GM23338 (cell line): Measurements from ENCODE around the gene INTS6. TPM values are rescaled to one million over a fixed set of nuclear protein-coding genes. Genes with fewer than 3 reads are reported as not detected.
A peak's percentile ranks its signal among the peaks of the same experiment; 100 is the strongest.

Source experiments
- ATAC-seq: fragments of 200-7000 bp; cut with Tn5 transposase; 3 replicates; pipeline ENCODE4 v1.9.1; 2020
- DNase-seq: peaks from one replicate; pipeline ENCODE4 v3.0.0-alpha.2; 2015; ENCODE audit warnings: low spot score
- H2AFZ ChIP-seq: fragments of 200-600 bp; sonication (generic); 2 replicates; pipeline ENCODE4 v1.8.0; 2016; ENCODE audit warnings: antibody characterized with exemption, mild to moderate bottlenecking, moderate library complexity
- H3F3A ChIP-seq: fragments of 200-600 bp; sonication (generic); replicated peaks from 2 replicates; pipeline ENCODE4 v1.8.0; 2017; ENCODE audit warnings: antibody characterized with exemption, mixed run types, low read depth
- H3K27ac ChIP-seq: fragments of 200-600 bp; sonication (generic); 2 replicates; pipeline ENCODE4 v1.6.1; 2016; ENCODE audit warnings: low read depth
- H3K27me3 ChIP-seq: fragments of 200-600 bp; sonication (generic); 2 replicates; pipeline ENCODE4 v1.8.0; 2016; ENCODE audit warnings: mild to moderate bottlenecking, mixed run types, moderate library complexity; ENCODE audit not compliant: insufficient read depth
- H3K36me3 ChIP-seq: fragments of 200-600 bp; sonication (generic); 2 replicates; pipeline ENCODE4 v1.8.0; 2016; ENCODE audit warnings: mild to moderate bottlenecking; ENCODE audit not compliant: insufficient read depth
- H3K4me1 ChIP-seq: fragments of 200-600 bp; sonication (generic); 2 replicates; pipeline ENCODE4 v1.8.0; 2016; ENCODE audit warnings: mild to moderate bottlenecking, moderate library complexity; ENCODE audit not compliant: insufficient read depth
- H3K4me2 ChIP-seq: fragments of 200-600 bp; sonication (generic); 2 replicates; pipeline ENCODE4 v1.7.1; 2017; ENCODE audit warnings: mixed run types
- H3K4me3 ChIP-seq: fragments of 200-600 bp; sonication (generic); 2 replicates; pipeline ENCODE4 v1.6.1; 2016; ENCODE audit warnings: mixed run types
- H3K79me2 ChIP-seq: fragments of 200-600 bp; sonication (generic); replicated peaks from 2 replicates; pipeline ENCODE4 v1.8.0; 2017; ENCODE audit warnings: mild to moderate bottlenecking; ENCODE audit not compliant: insufficient read depth
- H3K9me2 ChIP-seq: fragments of 200-600 bp; sonication (generic); 2 replicates; pipeline ENCODE4 v1.8.0; 2017; ENCODE audit not compliant: insufficient read depth
- H4K20me1 ChIP-seq: fragments of 200-600 bp; sonication (generic); replicated peaks from 2 replicates; pipeline ENCODE4 v1.8.0; 2017; ENCODE audit warnings: mild to moderate bottlenecking; ENCODE audit not compliant: insufficient read depth
- H3K27ac Mint-ChIP-seq: 2 replicates; pipeline ENCODE4 v1.8.0; 2020; ENCODE audit warnings: inconsistent platforms, mild to moderate bottlenecking, moderate library complexity, mixed read lengths
- H3K27me3 Mint-ChIP-seq: 3 replicates; pipeline ENCODE4 v1.8.0; 2022; ENCODE audit warnings: low read depth, mild to moderate bottlenecking, moderate library complexity, mixed read lengths, inconsistent platforms; ENCODE audit not compliant: insufficient read depth, poor library complexity
- H3K36me3 Mint-ChIP-seq: 3 replicates; pipeline ENCODE4 v1.8.0; 2021; ENCODE audit warnings: low read depth, mild to moderate bottlenecking, inconsistent platforms, moderate library complexity, mixed read lengths
- H3K4me1 Mint-ChIP-seq: 3 replicates; pipeline ENCODE4 v1.8.0; 2020; ENCODE audit warnings: mild to moderate bottlenecking, inconsistent platforms, mixed read lengths
- H3K4me3 Mint-ChIP-seq: 3 replicates; pipeline ENCODE4 v1.8.0; 2021; ENCODE audit warnings: moderate library complexity, mild to moderate bottlenecking, inconsistent platforms, mixed read lengths
- H3K9me3 Mint-ChIP-seq: 3 replicates; pipeline ENCODE4 v1.8.0; 2020; ENCODE audit warnings: moderate library complexity, mild to moderate bottlenecking, inconsistent platforms, mixed read lengths
- CREB1 ChIP-seq: fragments of 250-450 bp; sonication (Bioruptor Pico); IDR thresholded peaks from 2 replicates; pipeline ENCODE4 v1.5.0; 2020; ENCODE audit warnings: low read depth, mild to moderate bottlenecking, moderate library complexity
- CTCF ChIP-seq, 2 experiments: fragments of 200-600 bp in 1 of 2; sonication (generic) in 1 of 2; conservative IDR thresholded peaks; 2 replicates each; pipeline versions ENCODE4 v1.5.1 to v1.6.1; 2016 to 2017; ENCODE audit warnings: antibody characterized with exemption in 2 of 2, low read depth in 2 of 2, mild to moderate bottlenecking in 2 of 2, moderate library complexity in 1 of 2
- ETS1 ChIP-seq: IDR thresholded peaks from 2 replicates; pipeline ENCODE4 v1.6.1; 2016; ENCODE audit warnings: antibody characterized with exemption
- EZH2phosphoT487 ChIP-seq: fragments of 200-600 bp; sonication (generic); IDR thresholded peaks from one replicate; pipeline ENCODE4 v1.8.1; 2018; ENCODE audit warnings: antibody characterized with exemption; ENCODE audit not compliant: unreplicated experiment
- JUNB ChIP-seq: IDR thresholded peaks from one replicate; pipeline ENCODE4 v1.6.1; 2016; ENCODE audit warnings: antibody characterized with exemption; ENCODE audit not compliant: unreplicated experiment
- NANOG ChIP-seq: IDR thresholded peaks from 2 replicates; pipeline ENCODE4 v1.6.1; 2016; ENCODE audit warnings: antibody characterized with exemption, borderline replicate concordance
- POLR2AphosphoS5 ChIP-seq: IDR thresholded peaks from 2 replicates; pipeline ENCODE4 v1.6.1; 2016; ENCODE audit warnings: antibody characterized with exemption, low read depth
- REST ChIP-seq: IDR thresholded peaks from one replicate; pipeline ENCODE4 v1.6.1; 2018; ENCODE audit warnings: antibody characterized with exemption; ENCODE audit not compliant: unreplicated experiment
- STAT1 ChIP-seq: IDR thresholded peaks from one replicate; pipeline ENCODE4 v1.6.1; 2016; ENCODE audit warnings: antibody characterized with exemption; ENCODE audit not compliant: unreplicated experiment
- ZNF114 ChIP-seq: fragments of 250-450 bp; sonication (Bioruptor Pico); IDR thresholded peaks from 2 replicates; pipeline ENCODE4 v1.5.0; 2020; ENCODE audit warnings: mild to moderate bottlenecking, moderate library complexity
- polyA plus RNA-seq: library from polyadenylated mRNA; unstranded; fragments of >200 nt; fragmentation: Nextera tagmentation; extraction: Ambion mirVana; gene quantifications from 2 replicates; pipeline ENCODE4 v1.2.1, GENCODE V29; 2016
- total RNA-seq: library from RNA; depleted of rRNA; stranded (reverse); fragments of >200 nt; shearing (Covaris generic); gene quantifications from 2 replicates; pipeline ENCODE4 v1.2.3, GENCODE V29; 2014

Gene INTS6
- total and polyA plus RNA-seq, 2 experiments from 2014 or later: 24.8 to 38.6 TPM

GRCh38 chr13:51343475-51343874 is 109.4 kb downstream of the INTS6 start:
- Histone ChIP-seq H3K4me1 (peaks cover 21% of the 10 kb centered on the region; the same call in 1 of the 2 replicates), H3K9me2 (no peaks in the 10 kb centered on the region), H3K79me2 (no peaks in the 10 kb centered on the region), H3F3A (no peaks in the 10 kb centered on the region), H3K4me3 (no peak overlapping the region), H3K27ac (no peak overlapping the region), H4K20me1 (no peaks in the 10 kb centered on the region), H3K4me2 (no peak overlapping the region), H2AFZ (0 out of 2 replicates have a peak overlapping the region, but pooled peaks have one; percentile 47), H3K36me3 (no peaks in the 10 kb centered on the region), H3K27me3 (no peaks in the 10 kb centered on the region)
- TF ChIP-seq STAT1 (no peak), ZNF114 (CRISPR knock-in tag) (no peak), JUNB (no peak), CTCF (conservative IDR thresholded peaks at IDR 0.05; ENCODE audit: low read depth in 2 of 2) (no peak), POLR2AphosphoS5 (no peak), ETS1 (no peak)
- DNase-seq: no peak
- Mint-ChIP-seq H3K27ac (no peak overlapping the region), H3K4me3 (no peak overlapping the region), H3K9me3 (no peaks in the 10 kb centered on the region), H3K4me1 (peaks cover 48% of the 10 kb centered on the region), H3K36me3 (no peaks in the 10 kb centered on the region), H3K27me3 (peaks cover 5% of the 10 kb centered on the region)
- ATAC-seq: no peak

GRCh38 chr13:51342706-51343105 is 110.1 kb downstream of the INTS6 start:
- no peaks in the 10 kb centered on the region for H3F3A ChIP-seq
- H3K4me1 Mint-ChIP-seq: peaks cover 48% of the 10 kb centered on the region
- no peak overlapping the region for H2AFZ ChIP-seq
- peaks cover 21% of the 10 kb centered on the region; the same call in 1 of the 2 replicates for H3K4me1 ChIP-seq
- H3K4me3 Mint-ChIP-seq: no peak overlapping the region
- H3K27ac Mint-ChIP-seq: no peak overlapping the region
- DNase-seq: no peak
- no peaks in the 10 kb centered on the region for H3K27me3 ChIP-seq
- H3K9me2 ChIP-seq: no peaks in the 10 kb centered on the region
- no peak for ATAC-seq
- H3K27me3 Mint-ChIP-seq: peaks cover 5% of the 10 kb centered on the region
- no peak overlapping the region for H3K4me2 ChIP-seq
- no peaks in the 10 kb centered on the region for H3K79me2 ChIP-seq
- H3K27ac ChIP-seq: no peak overlapping the region
- H3K36me3 ChIP-seq: no peaks in the 10 kb centered on the region
- no peaks in the 10 kb centered on the region for H3K9me3 Mint-ChIP-seq
- no peaks in the 10 kb centered on the region for H4K20me1 ChIP-seq
- no peaks in the 10 kb centered on the region for H3K36me3 Mint-ChIP-seq
- no peak overlapping the region for H3K4me3 ChIP-seq
- TF ChIP-seq EZH2phosphoT487 (no peak), REST (no peak), ZNF114 (CRISPR knock-in tag) (no peak), POLR2AphosphoS5 (no peak), NANOG (no peak), CREB1 (CRISPR knock-in tag) (no peak), CTCF (conservative IDR thresholded peaks at IDR 0.05; ENCODE audit: low read depth in 2 of 2) (no peak), STAT1 (no peak)
